Activated CD4-positive, alpha-beta T cell treated with anti-CD3 and anti-CD28 coated beads for 1 hour (primary cell): ENCODE measurements around the gene GLT8D2.
"Not testable (repeated sequence)": the region's sequence is repeated elsewhere in the genome, so short reads cannot be mapped to it uniquely, and the experiment has no call there.

ENCODE experiments used
- DNase-seq: peaks from one replicate; pipeline ENCODE4 v3.0.0-alpha.2; 2020

Gene GLT8D2

DNA sequence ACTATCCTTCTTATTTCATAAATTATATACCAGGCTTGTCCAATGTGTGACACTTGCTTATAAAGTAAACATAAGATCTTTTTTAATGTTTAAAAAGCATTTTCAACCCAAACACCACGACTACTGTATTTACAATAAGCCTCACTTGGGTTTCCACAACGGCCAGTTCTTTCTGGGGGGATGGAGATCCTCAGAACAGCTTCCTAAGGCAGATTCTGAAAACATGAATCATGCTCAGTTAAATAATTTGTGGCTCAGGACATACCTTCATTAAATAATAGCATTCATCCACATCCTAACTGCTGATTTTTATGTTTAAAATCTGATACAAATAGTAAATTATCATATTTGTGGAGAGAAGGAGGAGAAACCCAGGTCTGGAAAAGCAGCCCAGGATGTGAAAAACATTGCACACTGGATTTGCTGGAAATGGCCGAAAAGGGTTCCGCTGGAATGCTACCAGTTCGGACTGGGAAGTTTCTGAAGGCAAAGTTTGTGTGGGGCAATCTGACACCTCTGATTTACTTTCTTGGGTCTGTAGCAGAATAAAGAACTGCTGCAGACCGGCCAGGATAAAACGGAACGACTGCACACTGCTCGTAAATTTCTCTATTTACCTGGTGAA is 597 bp downstream of the GLT8D2 start:
- DNase-seq: no peak

DNA sequence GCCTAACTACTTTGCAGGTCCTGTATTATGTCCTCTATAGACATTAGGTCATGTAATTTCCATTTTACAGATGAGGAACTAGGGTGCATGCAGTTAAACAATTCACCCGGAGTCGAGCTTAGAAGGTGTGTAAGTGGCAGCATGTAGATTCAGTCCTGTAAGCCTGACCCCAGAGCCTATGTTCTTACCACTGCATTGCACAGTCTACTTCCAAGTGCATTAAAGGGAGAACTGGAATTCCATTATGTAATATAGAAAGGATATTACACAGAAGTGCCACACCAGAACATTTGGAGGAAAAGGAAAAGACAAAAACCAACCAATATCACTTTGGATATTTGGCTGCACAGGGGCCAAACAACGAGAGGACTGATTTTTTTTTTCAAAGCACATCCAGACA is 1.2 kb downstream of the GLT8D2 start:
- no peak for DNase-seq

DNA sequence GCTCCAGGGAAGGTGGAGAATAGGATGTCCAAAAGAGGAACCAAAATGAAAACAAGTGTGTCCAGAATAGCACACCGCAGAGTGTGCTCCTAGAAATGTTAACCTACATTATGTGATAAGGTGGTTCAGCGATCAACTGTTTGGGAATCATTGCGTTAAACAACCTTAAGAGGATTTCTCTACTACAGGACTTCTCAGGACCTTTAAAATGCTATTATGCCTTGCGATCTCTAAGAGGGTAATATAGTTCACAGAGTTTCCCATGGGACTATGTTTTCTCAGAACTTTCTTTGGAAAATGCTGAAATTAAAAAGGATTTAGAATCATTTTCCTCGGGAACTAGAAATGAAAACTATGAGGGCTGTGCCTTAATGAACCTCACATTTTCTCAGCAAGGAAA is 1.8 kb downstream of the GLT8D2 start:
- DNase-seq: no peak

DNA sequence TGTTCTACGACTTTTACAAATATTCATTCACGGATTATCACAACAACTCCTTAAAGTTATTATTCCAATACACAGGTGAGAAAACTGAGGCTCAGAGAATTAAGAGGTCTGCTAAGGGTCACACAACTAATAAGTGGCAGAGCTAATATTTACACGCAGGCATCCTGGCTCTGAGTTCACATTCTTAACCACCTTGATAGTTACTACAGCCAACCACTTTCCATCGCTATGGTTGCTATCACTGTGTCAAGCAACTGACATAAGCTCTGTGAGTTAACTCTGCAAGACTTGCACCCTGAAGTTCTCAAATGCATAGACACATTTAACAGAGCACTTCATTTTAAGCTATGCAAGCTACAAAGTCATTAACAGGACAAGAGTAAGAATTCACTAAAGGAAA is 3.7 kb downstream of the GLT8D2 start:
- no peak for DNase-seq

DNA sequence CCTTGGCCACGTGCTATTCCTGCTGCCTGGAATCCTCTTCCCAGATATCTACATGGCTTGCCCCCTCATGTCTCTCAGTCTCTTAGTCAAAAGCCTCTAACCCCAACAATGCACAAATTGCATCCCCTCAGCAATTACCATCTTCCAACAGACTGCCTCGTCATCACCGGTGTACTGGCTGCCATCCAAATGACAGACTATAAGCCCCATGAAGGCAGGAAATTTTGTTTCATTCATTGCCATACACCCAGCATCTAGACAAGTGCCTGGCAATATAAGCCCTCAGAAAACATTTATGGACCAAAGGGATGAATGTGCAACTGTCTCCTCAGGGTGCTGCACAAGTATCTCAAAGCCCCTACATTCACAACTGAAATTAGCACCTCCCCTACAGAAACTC is 5.8 kb downstream of the GLT8D2 start:
- DNase-seq: no peak

DNA sequence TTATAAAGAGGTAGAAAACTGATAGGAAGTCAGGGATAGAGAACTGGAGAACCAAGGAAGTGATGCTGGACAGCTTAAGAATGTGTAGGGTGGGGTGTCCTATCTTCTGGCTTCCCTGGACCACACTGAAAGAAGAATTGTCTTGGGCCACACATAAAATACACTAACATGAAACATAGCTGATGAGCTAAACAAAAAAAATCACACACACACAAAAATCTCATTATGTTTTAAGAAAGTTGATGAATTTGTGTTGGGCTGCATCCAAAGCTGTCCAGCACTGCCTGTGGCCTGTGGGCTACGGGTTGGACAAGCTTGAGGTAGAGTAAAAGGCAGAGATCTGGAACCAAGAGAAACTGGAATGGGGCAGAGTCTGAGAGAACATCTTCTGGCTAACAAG is 7.4 kb downstream of the GLT8D2 start:
- DNase-seq: no peak

DNA sequence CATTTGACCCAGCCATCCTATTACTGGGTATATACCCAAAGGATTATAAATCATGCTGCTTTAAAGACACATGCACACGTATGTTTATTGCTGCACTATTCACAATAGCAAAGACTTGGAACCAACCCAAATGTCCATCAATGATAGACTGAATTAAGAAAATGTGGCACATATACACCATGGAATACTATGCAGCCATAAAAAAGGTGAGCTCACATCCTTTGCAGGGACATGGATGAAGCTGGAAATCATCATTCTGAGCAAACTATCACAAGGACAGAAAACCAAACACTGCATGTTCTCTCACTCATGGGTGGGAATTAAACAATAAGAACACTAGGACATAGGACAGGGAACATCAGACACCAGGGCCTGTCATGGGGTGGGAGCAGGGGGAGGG is 10.2 kb downstream of the GLT8D2 start:
- DNase-seq: not testable (repeated sequence)

DNA sequence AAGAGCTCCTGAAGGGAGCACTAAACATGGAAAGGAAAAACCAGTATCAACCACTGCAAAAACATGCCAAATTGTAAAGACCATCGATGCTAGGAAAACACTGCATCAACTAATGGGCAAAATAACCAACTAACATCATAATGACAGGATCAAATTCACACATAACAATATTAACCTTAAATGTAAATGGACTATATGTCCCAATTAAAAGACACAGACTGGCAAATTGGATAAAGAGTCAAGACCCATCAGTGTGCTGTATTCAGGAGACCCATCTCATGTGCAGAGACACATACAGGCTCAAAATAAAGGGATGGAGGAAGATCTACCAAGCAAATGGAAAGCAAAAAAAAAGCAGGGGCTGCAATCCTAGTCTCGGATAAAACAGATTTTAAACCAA is 13.8 kb downstream of the GLT8D2 start:
- not testable (repeated sequence) for DNase-seq

DNA sequence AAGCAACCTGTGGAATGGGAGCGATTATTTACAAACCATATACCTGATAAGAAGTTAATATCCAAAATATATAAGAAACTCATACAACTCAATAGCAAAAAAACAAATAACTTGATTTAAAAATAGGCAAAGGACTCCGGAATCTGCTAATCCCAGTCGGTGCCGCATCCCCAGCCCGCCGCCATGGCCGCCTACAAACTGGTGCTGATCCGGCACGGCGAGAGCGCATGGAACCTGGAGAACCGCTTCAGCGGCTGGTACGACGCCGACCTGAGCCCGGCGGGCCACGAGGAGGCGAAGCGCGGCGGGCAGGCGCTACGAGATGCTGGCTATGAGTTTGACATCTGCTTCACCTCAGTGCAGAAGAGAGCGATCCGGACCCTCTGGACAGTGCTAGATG is 19.4 kb downstream of the GLT8D2 start:
- not testable (repeated sequence) for DNase-seq

DNA sequence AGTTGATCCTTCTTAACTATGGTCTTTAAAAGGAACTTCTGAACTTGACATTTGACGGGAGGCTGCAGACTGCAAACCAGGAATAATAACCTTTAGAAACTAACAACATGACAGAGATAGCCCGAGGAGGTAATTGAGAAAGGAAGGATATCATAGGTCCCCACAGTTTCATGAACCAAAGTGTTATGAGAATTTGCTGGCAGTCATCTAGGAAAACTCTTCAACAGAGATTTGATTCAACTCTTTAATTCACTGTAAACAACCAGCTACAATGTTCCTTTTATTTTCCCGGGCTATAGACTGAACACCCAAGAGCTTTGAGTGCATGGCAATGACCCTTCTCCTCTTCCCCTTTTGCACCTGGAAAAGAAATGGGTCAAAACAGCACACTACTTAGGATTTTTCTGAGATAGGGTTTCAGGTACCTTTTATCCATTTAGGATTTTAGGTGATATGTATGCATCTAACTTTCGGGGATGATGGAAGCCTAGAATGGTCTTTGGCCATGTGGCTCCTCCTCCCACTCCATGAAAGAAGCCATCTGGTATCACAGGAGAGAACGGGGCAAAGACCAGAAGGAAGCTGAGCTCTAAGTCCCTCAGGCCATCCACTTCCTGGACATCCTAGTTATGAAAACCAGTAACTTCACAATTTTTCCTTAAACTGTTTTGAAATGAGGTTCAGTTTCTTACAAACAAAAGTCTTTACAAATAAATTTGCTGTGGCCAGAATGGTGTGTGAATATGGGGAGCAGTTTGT is 23.0 kb downstream of the GLT8D2 start:
- no peak for DNase-seq

DNA sequence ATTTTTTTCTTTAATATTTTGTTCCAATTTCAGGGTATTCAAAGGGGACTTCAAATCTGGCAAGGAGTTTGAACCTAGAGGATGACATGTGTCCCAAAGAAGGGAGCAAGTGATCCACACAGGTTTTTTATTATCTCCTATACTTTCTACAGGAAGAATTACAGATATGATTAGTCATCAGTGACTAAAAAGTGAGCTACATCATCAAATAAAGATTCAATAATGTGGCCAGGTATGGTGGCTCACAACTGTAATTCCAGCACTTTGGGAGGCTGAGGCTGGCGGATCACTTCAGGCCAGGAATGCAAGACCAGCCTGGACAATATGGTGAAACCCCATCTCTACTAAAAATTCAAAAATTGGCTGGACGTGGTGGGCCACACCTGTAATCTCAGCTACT is 24.2 kb downstream of the GLT8D2 start:
- DNase-seq: no peak

DNA sequence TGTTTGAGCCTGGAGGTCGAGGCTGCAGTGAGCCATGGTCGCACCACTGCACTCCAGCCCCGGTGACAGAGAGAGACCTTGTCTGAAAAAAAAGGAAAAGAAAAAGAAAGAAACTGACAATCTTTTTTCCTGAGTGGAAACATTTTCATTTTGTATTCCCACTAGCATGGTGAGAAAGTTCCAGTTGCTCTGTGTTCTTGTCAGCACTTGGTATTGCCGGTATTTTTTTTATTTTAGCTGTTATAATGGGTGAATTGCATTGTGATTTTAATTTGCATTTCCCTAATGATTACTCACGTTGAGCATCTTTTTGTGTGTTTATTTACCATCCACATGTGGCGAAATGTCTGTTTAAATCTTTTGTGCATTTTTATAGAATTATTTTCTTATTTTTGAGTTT is 25.6 kb downstream of the GLT8D2 start:
- DNase-seq: no peak

DNA sequence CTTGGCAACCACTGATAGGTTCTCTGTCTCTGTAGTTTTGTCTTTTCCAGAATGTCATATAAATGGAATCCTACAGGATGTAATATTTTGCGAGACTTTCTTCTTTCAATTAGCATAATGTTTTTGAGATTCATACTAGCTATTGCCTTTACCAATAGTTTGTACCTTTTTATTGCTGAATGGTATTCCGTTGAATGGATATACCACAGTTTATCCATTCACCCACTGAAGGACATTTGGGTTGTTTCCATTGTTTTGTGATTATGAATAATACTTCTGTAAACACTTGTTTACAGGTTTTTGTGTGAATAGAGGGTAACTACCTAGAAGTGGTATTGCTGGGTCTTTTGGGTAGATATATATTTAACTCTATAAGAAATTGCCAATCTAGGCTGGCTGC is 26.3 kb downstream of the GLT8D2 start:
- DNase-seq: no peak

DNA sequence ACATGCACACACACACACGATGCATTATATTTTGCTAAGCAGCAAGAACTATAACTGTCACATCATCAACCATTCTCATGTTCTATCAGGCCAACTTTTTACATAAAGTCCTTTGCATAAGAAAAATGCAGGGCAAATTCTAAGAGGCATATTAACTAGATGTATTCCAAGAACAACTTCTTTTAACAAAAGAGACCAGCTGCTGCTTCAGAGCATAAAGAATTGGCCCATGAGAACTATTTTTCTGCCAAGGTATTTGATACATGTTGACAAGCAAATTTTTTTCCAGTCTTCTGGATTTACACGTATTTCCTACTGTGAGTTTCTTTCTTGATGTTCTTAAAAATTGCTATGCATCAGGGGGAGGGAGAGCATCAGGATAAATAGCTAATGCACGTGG is 27.2 kb downstream of the GLT8D2 start:
- no peak for DNase-seq

DNA sequence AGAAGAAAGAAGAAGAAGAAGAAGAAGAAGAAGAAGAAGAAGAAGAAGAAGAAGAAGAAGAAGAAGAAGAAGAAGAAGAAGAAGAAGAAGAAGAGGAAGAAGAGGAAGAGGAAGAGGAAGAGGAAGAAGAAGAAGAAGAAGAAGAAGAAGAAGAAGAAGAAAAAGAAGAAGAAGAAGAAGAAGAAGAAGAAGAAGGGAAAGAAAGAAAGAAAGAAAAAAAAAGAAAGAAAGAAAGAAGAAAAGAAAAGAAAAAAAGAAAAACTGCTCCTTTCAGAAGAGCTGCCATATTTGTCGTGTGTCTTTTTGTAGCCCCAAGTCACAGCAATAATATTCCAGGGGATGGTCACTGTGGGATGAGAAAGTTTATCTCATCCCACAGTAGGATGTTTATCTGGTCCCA is 28.1 kb downstream of the GLT8D2 start:
- DNase-seq: not testable (repeated sequence)

DNA sequence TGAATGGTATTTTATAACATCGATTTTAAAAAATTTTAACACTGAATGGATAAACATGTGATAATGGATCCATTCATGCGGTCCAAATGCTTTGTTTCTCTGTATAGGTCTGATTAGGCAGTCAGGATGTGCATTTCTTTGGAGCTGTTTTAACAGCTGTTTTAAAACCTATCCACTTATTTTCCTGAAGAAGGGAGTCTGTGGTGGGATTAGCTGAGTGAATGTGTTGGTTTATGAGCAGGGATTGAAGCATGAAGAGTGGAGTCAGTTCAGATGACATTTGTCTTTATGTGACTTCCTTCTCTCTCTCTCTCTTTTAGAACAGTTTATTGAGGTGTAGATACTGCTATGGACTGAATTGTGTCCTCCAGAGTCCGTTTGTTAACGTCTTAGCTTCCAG is 37.7 kb downstream of the GLT8D2 start:
- no peak for DNase-seq

DNA sequence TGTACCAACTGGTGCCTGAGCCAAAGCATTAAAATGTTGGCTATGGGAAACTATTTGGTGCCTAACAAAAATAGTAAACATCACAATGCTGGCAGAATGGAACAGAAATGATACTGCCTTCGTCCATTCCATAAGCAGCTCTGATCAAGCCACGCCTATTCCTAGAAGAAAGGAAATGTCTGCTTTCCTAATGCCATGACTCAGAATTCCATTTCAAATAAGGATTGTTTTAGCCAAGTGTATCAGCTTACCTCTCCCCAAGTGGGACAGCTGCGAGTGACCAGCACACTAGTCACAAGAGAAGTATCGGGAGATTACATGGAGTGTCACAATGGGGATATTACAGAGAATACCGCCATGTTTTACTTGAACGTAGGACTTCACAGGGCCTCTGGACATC is 38.7 kb downstream of the GLT8D2 start:
- no peak for DNase-seq

DNA sequence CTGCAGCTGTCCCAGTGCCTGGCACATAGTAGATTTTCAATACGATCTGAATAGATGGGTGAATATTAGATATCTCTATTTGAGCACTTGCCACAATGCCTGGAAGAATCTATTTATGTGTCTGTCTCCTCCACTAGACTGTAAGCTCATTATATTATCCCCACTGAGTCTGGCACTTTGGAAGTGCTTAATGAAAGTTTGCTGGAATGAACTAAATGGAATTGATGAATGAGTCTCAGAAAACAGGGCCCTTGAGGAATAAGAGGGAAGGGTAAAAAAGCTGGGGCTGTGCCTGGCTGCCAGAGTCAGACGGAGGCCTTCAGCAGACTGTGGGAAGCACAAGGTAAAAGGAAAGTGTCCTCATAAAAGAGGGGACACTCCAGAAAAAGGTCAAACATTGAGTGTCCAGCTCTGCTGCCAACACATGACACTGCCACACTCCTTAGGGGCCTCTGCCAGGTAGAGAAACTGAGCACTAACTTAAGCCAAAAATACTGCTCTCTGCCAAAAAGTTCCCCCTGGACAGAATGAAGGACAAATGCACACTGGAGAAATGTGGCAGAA is 39.3 kb downstream of the GLT8D2 start:
- DNase-seq: no peak

DNA sequence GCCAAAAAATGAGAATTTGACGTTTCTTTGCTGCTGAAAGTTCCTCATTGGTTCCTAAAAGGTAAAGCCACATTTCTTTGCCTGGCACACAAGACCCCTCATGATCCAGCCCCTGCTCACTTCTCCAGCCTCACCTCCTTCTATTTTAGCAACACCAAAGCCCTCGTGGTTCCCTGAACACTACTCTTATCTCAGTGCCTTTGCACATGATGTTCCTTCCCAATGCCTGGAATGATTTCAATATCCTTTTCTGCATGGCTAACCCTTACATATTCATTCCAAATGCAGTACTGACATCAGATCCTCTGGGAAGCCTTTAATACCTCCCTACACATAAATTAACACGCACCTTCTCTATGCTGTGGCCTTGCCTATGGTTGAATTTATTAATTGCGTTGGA is 39.9 kb downstream of the GLT8D2 start:
- DNase-seq: no peak

DNA sequence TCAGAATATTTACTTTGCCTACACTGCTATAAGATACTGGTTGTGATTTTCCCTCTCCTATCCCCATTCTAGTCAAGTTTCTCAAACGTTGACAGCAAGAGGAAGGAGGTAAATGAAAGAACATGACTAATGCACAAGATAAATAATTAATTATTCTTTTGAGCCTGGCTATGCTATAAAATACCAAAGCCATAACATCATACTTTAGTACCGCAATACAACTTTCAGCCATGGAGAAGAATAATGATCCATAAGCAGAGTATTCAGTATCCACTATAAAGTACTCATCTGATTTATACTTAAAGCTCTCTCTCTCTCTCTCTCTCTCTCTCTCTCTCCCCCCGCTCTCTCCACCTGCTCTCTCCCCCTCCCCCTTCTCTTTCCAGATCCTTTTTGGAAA is 43.1 kb downstream of the GLT8D2 start:
- no peak for DNase-seq

DNA sequence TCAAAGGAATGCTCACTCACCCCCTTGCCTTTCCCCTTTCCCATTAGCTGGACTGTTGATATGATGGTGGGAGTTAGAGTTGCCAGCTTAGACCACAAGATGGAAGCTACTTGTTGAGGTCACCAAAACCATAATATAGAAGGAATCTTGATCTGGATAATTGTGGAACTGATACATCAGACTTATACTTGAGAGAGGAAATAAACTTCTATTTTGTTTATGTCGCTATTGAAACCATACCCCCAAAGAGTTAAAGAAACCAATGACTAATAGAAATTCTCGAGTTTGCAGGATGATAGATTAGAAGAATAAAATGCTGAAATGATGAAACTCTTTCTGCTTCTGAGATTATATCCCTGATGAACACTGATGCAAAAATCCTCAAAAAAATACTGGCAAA is 46.4 kb downstream of the GLT8D2 start:
- no peak for DNase-seq

DNA sequence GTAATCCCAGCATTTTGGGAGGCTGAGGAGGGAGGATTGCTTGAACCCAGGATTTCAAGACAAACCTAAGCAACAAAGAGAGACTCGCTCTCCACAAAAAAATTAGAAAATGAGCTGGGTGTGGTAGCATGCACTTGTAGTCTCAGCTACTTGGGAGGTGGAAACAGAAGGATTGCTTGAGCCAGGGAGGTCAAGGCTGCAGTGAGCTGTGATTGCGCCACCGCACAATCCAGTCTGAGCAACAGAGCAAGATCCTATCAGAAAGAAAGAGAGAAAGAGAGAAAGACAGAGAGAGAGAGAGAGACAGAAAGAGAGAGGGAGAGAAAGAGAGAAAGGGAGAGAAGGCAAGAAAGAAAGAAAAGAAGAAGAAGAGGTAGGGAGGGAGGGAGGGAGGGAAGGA is 47.3 kb downstream of the GLT8D2 start:
- DNase-seq: no peak

DNA sequence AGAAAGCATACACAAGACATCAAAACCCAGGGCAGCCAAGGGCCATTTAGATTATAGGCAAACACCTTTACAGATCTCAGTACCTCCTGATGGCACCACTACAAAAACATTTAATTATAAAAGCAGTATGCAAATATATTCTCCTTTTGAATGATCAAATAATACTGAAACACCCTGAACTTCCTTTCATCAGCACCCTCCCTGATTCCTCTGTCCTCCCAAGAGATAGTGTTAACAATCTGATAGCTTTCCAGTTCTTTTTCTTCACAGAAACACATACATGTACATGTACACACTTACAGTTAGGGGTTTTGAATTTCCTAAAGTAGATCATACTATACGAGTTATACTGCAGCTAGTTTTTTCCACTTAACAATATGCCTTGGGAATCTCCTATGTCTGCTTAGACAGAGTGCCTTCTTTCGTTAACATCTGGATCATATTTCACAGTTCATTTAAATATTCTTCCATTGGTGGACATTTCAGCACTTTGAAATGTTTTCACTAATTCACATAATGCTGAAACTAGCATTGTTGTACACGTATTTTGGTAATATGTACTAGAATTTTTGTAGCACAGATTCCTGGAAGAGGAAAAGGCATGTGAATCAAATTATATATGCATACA is 49.1 kb downstream of the GLT8D2 start:
- no peak for DNase-seq

DNA sequence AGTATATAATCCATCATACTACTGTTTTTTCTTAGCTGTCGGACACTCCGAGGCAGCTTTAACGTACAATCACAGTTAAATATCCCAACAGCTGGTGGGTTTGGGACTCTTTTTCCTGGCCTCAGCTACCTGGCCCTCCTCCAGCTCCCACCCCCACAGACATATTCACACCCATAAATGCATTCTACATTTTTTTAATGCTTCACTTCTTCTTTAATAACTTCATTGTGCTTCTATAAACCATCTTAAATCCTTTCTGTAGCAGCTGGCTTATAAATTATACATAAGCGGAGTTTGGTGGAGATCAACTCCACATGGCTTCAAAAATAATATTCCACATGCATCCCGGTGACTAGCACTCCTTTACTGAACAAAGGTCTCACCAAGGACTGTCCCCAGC is 51.0 kb downstream of the GLT8D2 start:
- no peak for DNase-seq
